GM18873 (cell line): ENCODE measurements around the gene GLRX3.

ENCODE experiments used
- ATAC-seq: cut with Tn5 transposase; IDR thresholded peaks from one replicate; pipeline ENCODE4 v1.9.1; 2021; ENCODE audit warnings: mild to moderate bottlenecking, moderate library complexity, moderate number of reproducible peaks; ENCODE audit not compliant: unreplicated experiment, low FRiP score

The GLRX3 gene

GRCh38 chr10:130137090-130137448 is 878 bp downstream of the GLRX3 start:
- ATAC-seq: no peak

GRCh38 chr10:130137659-130138478 is 1.7 kb downstream of the GLRX3 start:
- ATAC-seq: no peak

GRCh38 chr10:130138479-130138866 is 2.3 kb downstream of the GLRX3 start:
- no peak for ATAC-seq

GRCh38 chr10:130140425-130140824 is 4.2 kb downstream of the GLRX3 start:
- no peak for ATAC-seq

GRCh38 chr10:130141038-130141437 is 4.8 kb downstream of the GLRX3 start:
- no peak for ATAC-seq

- ATAC-seq: no peak
Measured at GRCh38 chr10:130141460-130141859, 5.3 kb downstream of the GLRX3 start.

GRCh38 chr10:130141878-130142277 is 5.7 kb downstream of the GLRX3 start:
- ATAC-seq: peak; percentile 82

- ATAC-seq: no peak
Measured at GRCh38 chr10:130146042-130146441, 9.9 kb downstream of the GLRX3 start.

- no peak for ATAC-seq
Measured at GRCh38 chr10:130159192-130159794, 23.1 kb downstream of the GLRX3 start.

GRCh38 chr10:130160775-130161174 is 24.6 kb downstream of the GLRX3 start:
- ATAC-seq: no peak

- no peak for ATAC-seq
Measured at GRCh38 chr10:130161331-130161730, 25.1 kb downstream of the GLRX3 start.

- ATAC-seq: no peak
Measured at GRCh38 chr10:130167193-130167592, 31.0 kb downstream of the GLRX3 start.

GRCh38 chr10:130167707-130168106 is 31.5 kb downstream of the GLRX3 start:
- no peak for ATAC-seq

GRCh38 chr10:130169136-130169859 is 33.1 kb downstream of the GLRX3 start:
- no peak for ATAC-seq

- ATAC-seq: no peak
Measured at GRCh38 chr10:130171196-130171595, 35.0 kb downstream of the GLRX3 start.

- no peak for ATAC-seq
Measured at GRCh38 chr10:130174328-130174727, 38.1 kb downstream of the GLRX3 start.

- ATAC-seq: no peak
Measured at GRCh38 chr10:130175074-130175473, 38.9 kb downstream of the GLRX3 start.

- ATAC-seq: no peak
Measured at GRCh38 chr10:130177250-130177649, 41.1 kb downstream of the GLRX3 start.

GRCh38 chr10:130179640-130180039 is 43.4 kb downstream of the GLRX3 start:
- ATAC-seq: no peak

- no peak for ATAC-seq
Measured at GRCh38 chr10:130180416-130180815, 44.2 kb downstream of the GLRX3 start.

GRCh38 chr10:130181858-130182257 is 45.7 kb downstream of the GLRX3 start:
- no peak for ATAC-seq
